ENCODE measurements around the gene MYH15.

MYH15 gene

DNA sequence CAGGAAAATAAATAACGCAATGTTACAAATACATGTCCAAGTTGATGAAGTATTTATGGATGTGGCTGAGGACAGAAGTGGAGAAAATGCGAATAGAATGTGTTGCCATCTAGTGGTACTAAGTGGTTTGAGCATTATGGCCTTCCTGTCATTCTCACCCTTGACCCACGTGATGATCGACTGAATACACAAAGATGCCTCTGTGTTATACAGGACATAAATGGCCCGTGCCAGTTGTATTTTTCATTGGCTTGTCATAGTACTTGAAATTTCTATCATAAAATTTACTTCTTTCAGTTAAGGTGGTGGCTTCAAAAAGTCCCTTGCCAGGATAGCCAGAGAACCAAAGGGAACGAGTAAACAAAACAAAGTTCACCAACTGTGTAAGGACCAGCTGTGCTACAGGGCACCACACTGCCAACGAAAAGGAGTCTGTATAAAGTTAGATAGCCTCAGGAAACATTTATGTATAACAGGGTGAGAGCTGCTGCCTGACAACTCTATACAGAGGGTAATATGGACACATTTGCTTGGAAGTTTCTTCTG is 103.7 kb downstream of the MYH15 start:
- TF ChIP-seq, protein P1, sequence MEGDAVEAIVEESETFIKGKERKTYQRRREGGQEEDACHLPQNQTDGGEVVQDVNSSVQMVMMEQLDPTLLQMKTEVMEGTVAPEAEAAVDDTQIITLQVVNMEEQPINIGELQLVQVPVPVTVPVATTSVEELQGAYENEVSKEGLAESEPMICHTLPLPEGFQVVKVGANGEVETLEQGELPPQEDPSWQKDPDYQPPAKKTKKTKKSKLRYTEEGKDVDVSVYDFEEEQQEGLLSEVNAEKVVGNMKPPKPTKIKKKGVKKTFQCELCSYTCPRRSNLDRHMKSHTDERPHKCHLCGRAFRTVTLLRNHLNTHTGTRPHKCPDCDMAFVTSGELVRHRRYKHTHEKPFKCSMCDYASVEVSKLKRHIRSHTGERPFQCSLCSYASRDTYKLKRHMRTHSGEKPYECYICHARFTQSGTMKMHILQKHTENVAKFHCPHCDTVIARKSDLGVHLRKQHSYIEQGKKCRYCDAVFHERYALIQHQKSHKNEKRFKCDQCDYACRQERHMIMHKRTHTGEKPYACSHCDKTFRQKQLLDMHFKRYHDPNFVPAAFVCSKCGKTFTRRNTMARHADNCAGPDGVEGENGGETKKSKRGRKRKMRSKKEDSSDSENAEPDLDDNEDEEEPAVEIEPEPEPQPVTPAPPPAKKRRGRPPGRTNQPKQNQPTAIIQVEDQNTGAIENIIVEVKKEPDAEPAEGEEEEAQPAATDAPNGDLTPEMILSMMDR (IDR thresholded peaks at IDR 0.05; ENCODE audit: insufficient read depth, low read length, missing control alignments) = peak; percentile 70
- POLR2A ChIA-PET = no interaction called here
- no peak for DNase-seq (ENCODE audit: low read depth, low spot score)
- H3K4me3 ChIP-seq (ENCODE audit: low read depth, low read length) = no peak overlapping the region
- CTCF ChIA-PET = interaction anchor here (0.7 to 4.7 kb wide), 14 partner anchors 11 to 468 kb away, joined by 3 to 34 read pairs (median 5); no protein-coding TSS in a partner anchor

DNA sequence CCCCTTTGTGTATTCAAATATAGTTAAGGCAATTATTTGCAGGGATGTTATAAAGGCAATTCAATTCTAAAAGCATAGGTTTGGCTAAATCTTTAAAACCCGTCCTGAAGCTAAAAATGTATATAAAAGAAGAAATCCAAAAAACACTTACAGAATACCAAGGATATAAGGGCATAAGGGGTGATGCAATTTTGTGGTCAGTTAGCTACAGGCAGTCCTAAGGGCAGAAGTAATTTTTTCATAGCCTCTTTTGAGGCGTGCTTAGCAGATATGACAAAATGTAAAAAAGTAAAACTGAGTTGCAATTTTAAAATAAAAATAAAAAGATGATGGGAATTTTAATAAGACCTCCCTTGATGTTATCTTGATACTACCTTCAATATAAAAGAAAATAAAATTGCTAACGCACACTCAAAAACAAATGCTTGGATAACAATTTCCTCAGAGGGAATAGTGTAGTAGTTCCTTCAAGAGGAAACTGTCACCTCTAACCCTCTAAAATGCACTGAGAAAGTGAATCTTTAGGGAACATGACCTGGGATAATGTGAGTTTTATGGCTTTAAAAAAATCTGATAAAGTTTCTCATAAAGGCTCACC is 104.2 kb downstream of the MYH15 start:
- CTCF ChIA-PET = interaction anchor here (0.8 to 4.7 kb wide), 18 partner anchors 8 to 746 kb away, joined by 3 to 34 read pairs (median 5); no protein-coding TSS in a partner anchor
- DNase-seq (ENCODE audit: low read depth, low spot score) = no peak

DNA sequence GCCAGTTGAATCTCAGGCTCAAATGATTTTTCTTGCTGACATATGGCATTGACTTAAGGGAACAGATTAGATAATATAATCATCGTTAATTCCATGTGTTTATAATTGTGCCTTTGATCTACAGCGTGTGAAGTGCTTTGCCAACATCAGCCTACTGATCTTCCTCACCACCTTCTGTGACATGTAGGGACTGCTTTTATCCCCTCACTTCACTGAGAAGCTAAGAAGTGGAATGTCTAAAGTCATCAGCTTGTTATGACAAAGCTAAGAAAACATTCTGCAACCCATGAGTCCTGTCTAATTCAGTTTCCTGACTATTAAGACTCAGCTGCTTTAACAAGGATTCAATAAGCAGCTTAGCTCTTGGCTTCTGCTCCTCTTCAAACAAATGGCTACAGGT is 106.0 kb downstream of the MYH15 start:
- POLR2A ChIA-PET = no interaction called here
- H3K4me3 ChIP-seq (ENCODE audit: low read depth, low read length) = no peak overlapping the region
- TF ChIP-seq, protein P1 (IDR thresholded peaks at IDR 0.05; ENCODE audit: insufficient read depth, low read length, missing control alignments) = no peak
- CTCF ChIA-PET = interaction anchor here (1.3 to 4.7 kb wide), 8 partner anchors 10 to 744 kb away, joined by 4 to 34 read pairs (median 8); no protein-coding TSS in a partner anchor
- peak; percentile 37 for DNase-seq (ENCODE audit: low read depth, low spot score)

More for the DNA sequence above, 104.2 kb downstream of the MYH15 start:
- TF ChIP-seq, protein P1 (IDR thresholded peaks at IDR 0.05; ENCODE audit: insufficient read depth, low read length, missing control alignments) = no peak
- no peak overlapping the region for H3K4me3 ChIP-seq (ENCODE audit: low read depth, low read length)
- POLR2A ChIA-PET = no interaction called here

DNA sequence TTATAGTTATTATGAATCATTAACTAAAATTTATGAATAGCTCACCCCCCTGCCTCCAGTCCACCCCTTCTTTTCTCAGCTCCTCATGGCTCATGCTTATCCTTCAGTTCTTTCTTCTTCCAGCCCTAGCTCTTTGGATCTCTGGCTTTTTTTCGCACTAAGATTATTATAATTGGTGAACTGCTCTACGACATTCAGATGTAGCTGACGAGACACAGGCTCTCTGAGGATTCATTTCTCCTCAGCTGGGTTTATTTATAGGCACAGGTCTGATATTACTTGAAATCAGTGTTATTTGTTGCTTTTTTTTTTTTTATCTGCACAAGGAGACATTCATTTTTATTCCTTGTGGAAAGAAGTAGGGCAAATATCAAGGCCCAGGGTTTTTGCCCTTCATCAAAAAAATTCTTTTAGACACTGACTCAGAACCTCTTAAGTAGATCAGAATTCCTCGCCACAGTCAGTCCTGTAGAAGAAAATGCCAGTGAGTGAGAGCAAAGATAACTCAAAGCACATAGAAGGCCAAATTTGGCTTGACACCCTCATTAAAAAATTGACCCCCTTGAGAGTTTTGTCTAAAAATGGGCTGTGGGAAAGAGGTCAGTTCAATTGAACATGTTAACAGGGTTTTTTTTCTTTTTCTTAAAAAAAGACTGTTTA is 106.6 kb downstream of the MYH15 start:
- no peak overlapping the region for H3K4me3 ChIP-seq (ENCODE audit: low read depth, low read length)
- TF ChIP-seq, protein P1 (IDR thresholded peaks at IDR 0.05; ENCODE audit: insufficient read depth, low read length, missing control alignments) = no peak
- DNase-seq (ENCODE audit: low read depth, low spot score) = peak; percentile 41
- CTCF ChIA-PET = interaction anchor here (2.1 to 4.7 kb wide), 4 partner anchors 10 to 465 kb away, joined by 9 to 34 read pairs (median 14); no protein-coding TSS in a partner anchor
- POLR2A ChIA-PET = no interaction called here

DNA sequence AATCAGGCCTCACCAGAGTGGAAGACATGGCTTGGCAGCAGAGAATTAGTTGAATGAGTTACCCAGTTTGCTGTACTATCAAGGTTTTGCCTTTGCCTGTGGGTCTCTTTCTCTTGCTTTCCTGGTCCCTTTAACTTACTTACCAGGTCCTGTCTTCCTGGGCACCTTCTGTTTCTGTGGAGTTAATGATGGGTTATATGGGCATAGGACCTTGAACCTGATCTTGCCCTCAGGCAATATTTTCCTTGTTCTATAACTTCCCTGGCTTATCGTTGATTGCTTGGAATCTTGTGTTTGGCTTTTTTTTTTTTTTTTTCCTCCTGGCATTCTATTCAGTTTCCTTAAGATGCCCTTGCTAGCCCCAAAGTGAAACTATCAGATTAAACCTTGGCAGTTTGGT is 107.2 kb downstream of the MYH15 start:
- no peak overlapping the region for H3K4me3 ChIP-seq (ENCODE audit: low read depth, low read length)
- CTCF ChIA-PET = interaction anchor here (4.7 kb wide), 1 partner anchor 251 kb away, joined by 34 read pairs; no protein-coding TSS in a partner anchor
- no peak for DNase-seq (ENCODE audit: low read depth, low spot score)
- TF ChIP-seq, protein P1 (IDR thresholded peaks at IDR 0.05; ENCODE audit: insufficient read depth, low read length, missing control alignments) = no peak
- POLR2A ChIA-PET = no interaction called here

DNA sequence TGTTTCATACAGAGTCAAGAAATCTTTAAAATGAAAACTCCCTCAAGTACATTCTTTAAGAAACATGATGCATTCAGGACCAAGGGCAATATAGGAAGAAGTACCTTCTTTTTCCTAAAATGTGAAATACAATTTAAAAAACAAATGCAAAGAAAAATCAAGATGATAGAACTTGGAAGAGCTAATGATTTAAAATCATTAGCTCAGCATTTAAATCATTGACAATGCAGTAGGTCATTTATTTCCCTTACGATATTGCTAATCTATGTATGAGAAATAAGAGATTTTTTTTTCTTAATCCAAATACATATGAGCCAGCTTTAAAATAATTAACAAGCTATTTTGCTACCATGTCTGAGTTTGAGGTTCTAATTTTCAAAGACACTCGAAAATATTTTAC is 108.6 kb downstream of the MYH15 start:
- no peak overlapping the region for H3K4me3 ChIP-seq (ENCODE audit: low read depth, low read length)
- ChIA-PET CTCF (interaction anchor here (0.8 to 4.7 kb wide), 4 partner anchors 9 to 474 kb away, joined by 3 to 34 read pairs (median 4); no protein-coding TSS in a partner anchor), POLR2A (no interaction called here)
- DNase-seq (ENCODE audit: low read depth, low spot score) = no peak
- TF ChIP-seq, protein P1 (IDR thresholded peaks at IDR 0.05; ENCODE audit: insufficient read depth, low read length, missing control alignments) = no peak

Data from AG04449 (cell line).